ENCODE data around the gene LIPG.

GRCh38 chr18:49547701-49548100 is 14.2 kb upstream of the LIPG start:
- no peak for TF ChIP-seq CTCF (conservative IDR thresholded peaks at IDR 0.05; ENCODE audit: low read depth, low read length)
- no peak for TF ChIP-seq EZH2 (IDR thresholded peaks at IDR 0.05; ENCODE audit: borderline replicate concordance, low read depth, low read length, poor library complexity, severe bottlenecking)
